ENCODE measurements around the gene ZFP36L2.

- no peak for TF ChIP-seq CTCF (conservative IDR thresholded peaks at IDR 0.05 in 1 of 2, IDR thresholded peaks at IDR 0.05 in 1 of 2; ENCODE audit: low read depth in 1 of 2, low read length in 2 of 2)
- TF ChIP-seq EZH2 (IDR thresholded peaks at IDR 0.05; ENCODE audit: low read length, missing control alignments): no peak
These were observed 41.3 kb downstream of the ZFP36L2 start for GRCh38 chr2:43185146-43185545.

Measured in fibroblast of lung (primary cell).